AG08396 (cell line): Measurements from ENCODE around the gene TEKTIP1.
A peak's percentile ranks its signal among the peaks of the same experiment; 100 is the strongest.

ENCODE experiments used
- DNase-seq: peaks from one replicate; pipeline ENCODE4 v3.0.0; 2012; ENCODE audit warnings: low spot score, mixed read lengths

The TEKTIP1 gene

DNA sequence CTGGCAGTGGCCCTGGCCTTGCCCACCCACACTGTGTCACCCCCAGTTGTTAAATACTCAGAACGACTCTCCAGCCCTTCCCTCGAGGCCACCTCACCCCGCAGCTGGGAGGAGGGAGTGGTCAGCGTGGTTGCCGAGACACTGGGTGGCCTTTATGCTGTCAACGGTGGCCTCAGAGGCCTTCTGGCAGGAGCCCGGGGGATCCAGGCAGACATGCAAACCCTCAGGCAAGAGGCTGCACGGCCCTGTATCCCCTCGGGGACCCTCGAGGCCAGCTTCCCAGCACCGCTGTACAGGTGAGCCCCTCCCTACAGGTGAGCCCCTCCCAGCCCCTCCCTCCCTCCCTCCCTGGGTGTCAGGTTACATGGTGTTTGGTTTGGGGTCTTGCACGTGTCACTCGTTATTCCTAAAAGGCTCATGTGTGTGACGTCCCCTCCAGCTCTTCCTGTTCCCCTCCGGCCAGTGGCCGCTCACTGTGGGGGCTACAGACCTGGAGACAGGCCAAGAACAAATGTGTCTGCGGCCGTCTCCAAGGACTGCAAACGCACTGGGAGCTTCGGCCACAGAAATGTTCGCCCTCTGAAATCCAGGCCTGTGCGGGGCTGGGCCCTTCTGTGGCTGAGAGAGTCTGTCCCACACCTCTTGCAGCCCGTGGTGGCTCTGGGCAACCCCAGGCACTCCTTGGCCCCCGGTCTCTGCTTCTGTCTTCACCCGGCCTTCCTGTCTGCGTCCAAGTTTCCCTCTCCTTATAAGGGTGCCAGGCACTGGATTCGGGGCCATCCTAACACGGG is at the start of gene TEKTIP1:
Gene TEKTIP1, plus strand, starts transcription at position 210 of the 791 bp plus-strand sequence. Its CDS starts 4 bp downstream, at position 214.
- no peak for DNase-seq

DNA sequence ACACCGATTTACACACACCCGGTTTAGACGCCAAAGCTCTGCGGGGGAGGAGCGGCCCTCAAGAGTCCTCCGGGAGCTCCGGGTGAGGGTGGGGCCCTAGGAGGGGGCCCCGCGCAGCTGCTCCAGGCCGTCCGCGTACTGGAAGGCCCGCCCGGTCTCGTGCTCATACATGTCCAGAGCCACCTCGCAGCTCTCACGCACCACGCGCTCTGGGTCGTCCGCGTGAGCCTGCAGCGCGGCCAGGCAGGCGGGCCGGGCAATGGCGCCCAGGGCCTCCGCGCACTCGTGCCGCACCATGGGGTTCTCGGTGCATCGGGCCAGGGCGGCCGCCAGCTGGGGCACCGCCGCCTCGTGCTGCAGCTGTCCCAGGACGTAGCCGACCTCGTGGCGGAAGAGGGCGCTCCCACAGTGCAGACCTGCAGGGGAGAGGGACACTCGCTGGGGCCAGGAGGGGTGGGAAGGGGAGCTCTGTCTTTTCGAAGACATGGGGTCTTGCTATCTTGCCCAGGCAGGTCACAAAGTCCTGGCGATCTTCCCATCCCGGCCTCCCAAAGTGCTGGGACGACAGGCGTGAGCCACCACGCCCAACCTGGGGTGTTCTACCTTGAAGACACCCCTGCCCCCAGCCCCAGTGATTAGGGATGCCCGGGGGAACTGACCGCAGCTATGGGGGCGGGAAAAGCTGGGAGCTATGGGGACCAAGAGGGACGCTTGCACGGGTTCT is 47.4 kb upstream of the TEKTIP1 start:
- no peak for DNase-seq

DNA sequence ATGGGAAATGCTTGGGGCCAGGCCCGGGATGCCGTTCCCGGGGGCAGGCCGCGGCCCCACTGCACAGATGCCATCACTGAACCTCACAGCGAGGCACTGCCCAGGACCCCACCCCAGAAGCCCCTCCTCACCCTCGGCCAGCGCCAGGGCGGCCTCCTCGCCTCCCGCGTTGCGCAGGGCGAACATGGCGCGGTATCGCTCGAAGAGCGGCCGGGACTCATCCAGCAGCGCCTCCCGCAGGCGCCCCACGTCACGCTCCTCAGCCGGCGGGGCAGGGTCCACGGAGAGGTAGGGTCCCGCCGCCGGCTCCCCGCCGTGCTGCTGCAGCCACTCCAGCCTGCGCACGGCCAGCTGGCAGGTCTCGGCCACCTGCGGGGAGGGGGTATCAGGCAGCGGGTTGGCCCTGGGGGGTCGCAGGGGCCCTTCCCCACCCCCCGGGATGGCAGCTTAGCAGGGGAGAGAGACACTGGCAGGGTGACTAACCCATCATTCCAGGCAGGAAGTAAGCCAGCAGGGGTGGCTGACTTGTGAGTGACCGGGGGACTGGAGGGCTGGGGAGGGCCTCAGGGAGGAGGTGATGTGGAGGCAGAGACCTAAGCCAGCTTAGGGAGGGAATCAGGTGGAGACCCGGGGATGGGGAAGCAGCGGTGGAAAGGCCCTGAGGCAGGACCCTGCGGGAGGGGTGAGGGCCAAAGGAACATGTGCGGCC is 46.7 kb upstream of the TEKTIP1 start:
- no peak for DNase-seq

DNA sequence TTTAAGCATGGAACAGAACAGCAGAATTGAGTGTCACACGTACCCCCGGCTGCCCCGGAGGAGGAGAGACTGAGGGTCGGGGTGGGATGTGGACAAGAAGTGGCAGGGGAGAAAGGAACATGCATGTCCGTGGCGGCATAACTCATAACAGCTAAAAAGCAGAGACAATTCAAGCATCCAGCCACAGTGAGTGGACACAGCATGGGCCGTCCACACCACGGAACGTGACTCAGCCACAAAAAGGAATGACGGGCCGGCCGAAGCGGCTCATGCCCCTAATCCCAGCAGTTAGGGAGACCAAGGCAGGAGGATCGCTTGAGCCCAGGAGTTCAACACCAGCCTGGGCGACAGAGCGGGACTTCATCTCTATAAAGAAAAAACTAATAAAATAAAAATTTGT is 46.1 kb upstream of the TEKTIP1 start:
- DNase-seq, result no peak

DNA sequence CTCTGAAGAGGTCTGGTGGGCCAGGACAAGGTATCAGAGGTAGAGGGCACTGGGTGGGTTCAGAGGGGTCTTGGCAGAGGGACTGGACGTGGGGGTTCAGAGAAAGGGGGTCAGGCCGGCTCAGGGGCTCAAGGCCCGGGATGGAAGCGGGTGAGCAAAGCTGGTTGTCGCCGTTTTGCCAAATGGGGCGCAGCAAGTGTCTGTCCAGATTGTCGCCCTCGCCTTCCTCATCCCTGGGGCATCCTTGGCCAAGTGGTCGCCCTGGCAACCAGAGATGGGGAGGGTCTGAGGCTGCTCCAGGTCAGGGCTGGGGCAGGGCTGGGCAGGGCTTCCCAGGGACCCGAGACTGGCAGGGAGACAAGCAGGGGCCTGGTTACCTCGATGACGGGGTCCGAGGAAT is 45.3 kb upstream of the TEKTIP1 start:
- DNase-seq, result no peak

DNA sequence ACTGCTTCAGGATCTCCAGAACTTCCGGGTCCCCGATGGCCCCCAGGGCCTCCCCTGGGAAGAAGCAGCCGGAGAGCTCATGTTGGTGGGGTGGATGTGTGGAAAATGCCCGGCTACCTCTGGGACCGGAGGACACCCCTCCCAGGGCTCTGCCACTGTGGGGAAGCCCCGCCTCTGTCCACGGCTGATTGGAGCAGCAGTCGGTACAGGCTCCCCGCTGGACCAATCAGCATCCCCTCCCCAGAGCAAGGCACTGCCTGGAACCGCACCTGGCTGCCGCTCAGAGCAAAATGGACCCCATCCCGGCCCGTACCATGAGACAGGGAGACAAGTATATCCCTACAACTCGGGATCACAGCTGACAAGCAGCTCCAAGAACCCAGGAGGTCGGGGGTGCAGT is 44.9 kb upstream of the TEKTIP1 start:
- DNase-seq, result peak; percentile 87

DNA sequence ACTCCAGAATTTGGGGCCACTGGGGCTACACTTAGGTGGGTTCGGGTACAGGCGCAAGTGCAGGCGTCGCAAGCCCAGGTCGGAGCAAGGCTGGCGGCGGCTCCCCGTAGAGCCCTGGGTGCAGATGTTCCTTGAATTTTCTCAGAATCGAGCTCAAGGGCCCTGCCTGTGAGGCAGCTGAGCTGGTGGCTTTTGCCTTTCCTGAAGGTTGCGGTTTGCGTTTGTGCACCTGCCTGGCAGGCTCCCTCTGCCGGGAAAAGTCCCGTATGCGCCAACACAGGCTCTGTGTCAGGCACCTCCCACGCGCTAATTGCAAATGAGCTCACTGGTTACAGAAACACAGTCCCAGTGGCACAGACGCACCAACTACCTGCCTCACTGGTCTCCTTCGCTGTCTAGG is 44.4 kb upstream of the TEKTIP1 start:
- DNase-seq, result no peak

DNA sequence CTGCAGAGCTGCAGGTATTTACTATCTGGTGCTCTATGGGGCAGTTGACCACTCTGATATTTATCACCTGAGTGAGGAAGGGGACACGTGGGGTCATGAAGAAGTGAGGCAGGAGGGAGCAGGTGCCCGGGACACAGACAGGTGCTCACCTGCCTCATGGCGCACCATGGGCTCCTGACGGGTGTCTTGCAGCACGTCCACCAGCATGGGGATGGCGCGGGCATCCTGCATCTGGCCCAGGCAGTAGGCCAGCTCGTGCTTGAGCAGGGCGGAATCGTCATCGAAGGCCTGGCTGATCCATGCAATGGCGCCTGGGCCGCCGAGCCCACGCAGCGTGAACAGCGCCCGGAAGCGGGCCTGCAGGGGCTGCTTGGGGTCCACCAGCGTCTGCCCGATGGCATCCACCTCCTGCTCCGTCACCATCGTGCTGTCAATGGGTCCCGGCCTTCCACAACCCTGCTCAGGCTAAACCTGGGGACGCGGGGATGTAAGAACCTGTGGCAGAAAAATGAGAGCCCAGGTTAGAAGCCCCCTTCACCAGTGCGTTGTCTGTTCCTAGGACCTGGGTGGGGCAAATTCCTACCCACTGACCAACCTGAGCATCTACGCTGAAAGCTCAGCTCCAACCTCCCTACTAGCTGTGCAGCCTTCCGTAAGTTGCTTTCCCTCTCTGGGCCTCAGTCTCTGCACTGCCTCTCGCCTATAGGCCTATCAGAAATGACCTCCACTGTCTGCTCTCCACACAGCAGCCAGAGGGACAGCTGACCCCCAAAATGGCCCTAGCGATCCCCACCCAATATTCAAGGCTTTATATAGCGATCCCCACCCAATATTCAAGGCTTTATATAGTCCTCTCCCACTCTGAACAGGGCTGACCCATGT is 42.3 kb upstream of the TEKTIP1 start:
- DNase-seq, result no peak

DNA sequence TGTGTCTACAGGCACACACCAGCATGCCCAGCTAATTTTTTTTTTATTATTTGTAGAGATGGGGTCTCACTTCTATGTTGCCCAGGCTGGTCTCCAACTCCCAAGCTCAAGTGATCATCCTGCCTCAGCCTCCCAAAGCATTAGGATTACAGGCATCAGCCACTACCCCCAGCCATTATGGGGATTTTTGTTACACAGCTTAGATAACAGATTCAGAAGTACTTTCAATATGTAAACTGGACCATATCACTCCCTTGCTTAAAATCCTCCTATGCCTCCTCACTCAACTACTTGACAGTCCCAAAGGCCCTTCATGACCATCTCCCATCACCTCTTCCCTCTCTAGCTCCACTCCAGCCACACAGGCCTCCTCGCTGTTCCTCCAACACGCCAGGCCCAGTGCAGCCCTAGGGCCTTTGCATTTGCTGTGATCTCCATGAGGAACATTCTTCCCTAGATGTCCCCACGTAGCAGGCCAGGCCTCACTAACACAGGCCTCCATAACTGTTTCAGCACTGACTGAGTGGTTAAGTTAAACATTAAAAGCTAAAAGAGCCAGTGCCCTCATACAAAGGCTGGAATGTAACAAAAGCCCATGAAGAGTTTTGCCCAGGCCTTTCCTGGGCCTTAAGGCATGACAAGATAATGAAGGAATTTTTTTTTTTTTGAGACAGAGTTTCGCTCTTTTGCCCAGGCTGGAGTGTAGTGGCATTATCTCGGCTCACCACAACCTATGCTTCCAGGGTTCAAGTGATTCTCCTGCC is 41.0 kb upstream of the TEKTIP1 start:
- no peak for DNase-seq

DNA sequence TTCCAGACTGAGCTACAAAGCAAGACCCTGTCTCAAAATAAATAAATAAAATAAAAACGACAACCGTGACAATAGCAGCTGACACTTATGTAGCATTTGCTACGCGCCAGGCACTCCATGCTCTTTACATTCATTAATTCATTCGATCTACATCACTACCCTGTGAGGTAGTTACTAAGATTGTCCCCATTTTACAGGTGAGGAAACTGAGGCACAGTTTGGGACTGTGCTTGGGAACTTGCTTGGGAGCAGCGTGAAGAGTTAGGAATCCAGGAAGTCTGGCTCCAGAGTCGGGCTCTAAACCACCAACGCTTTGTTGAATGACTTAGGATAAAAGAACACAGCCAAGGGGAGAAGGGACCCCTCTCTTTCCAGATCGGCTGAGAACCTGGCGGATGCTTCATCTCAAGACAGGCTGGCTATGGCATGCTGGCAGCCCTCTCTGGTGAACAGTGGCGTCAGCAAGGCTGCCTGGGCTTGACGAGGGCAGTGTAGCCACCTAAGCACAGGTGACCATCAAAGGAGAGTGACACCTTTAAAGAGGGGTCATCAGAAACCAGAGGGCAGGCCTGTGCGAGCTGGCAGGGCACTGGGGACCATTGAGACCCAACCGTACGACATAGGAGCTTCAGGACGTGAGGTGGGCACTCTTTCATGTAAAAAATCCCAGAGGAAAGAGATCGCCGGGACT is 39.1 kb upstream of the TEKTIP1 start:
- DNase-seq, result no peak

DNA sequence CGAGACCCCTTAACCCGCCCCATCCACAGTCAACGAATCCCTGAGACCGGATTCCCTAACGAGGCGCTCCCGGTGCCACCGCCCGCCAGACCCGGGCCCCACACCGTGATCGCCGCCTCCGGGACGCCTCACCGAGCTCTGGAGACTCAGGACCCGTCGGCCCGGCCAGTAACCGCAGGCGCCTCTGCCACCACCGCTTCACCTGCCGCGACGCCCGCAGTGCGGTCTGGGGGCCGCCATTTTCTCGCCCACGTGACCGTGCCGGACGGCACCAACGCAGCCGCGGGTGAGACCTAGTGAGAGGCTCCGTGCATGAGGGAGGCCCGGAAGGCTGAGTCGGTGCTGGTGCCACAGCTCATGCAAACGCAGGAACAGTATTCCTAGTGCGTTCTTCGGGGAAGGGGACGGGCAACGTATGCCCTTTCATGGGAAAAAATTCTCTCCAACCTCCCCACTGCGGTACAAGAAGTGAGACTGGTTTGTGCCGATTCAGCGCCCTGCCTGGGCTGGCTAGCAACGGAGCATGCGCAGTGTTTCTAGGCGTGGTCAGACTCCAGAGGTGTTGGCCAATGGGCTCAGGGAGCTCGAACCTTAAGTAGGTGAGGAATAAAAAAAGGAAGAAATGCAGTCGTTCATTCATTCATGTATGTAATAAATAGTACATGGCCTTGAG is 38.4 kb upstream of the TEKTIP1 start, which contains the start of gene DOHH:
Gene DOHH, minus strand, starts transcription at position 246 of the 673 bp plus-strand sequence. CDS start 3,860 bp downstream, outside the sequence.
- peak; percentile 99 for DNase-seq

DNA sequence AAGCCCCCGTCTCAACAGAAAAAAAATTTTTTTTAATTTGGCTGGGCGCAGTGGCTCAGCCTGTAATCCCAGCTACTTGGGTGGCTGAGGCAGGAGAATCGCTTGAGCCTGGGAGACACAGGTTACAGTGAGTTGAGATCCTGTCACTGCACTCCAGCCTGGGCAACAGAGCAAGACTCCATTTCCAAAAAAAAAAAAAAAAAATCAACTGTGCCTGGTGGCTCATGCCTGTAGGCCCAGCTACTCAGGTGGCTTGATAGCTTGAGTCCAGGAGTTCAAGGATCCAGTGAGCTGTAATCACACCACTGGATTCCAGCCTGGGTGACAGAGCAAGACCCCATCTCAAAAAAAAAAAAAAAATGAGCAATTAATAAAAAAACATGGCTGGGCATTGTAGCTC is 37.2 kb upstream of the TEKTIP1 start:
- no peak for DNase-seq

DNA sequence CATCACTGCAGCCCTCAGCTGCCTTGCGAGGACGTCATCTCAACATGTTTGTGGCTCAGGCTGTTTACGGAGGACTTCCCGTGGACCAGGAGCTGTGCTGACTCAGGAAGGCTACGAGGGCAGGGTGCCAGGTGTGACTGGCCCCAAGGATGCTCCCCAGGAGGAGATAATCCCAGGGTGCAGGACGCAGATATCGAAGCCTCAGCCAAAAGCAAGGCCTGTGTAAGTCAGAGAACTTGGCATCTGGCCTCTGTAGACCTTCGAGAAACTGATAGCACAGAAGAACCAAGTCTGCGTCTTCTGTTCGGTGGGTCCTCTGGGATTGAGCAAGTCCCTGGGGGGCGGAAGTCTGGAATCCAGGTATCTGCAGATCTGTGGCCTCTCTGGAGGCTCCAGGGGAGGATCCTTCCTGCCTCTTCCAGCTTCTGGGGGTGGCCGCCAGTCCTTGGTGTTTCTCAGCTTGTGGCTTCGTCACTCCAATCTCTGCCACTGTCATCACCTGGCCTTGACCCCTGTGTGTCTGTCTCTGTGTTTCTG is 35.9 kb upstream of the TEKTIP1 start:
- DNase-seq, result no peak

DNA sequence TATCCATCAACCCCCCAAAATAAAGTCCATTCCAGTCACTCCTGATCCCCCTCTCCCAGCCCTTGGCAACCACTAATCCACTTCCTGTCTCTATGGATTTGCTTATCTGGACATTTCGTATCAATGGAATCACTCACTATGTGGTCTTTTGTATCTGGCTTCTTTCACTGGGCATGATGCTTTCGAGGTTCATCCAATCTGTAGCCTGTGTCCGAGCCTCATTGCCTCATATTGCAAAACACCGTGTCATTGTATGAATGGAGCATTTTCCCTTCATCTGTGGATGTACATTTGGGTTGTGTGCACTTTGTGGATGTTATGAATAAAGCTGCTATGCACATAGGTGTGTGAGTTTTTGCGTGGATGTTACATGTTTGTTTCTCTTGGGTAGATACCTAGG is 34.2 kb upstream of the TEKTIP1 start:
- DNase-seq, result no peak

DNA sequence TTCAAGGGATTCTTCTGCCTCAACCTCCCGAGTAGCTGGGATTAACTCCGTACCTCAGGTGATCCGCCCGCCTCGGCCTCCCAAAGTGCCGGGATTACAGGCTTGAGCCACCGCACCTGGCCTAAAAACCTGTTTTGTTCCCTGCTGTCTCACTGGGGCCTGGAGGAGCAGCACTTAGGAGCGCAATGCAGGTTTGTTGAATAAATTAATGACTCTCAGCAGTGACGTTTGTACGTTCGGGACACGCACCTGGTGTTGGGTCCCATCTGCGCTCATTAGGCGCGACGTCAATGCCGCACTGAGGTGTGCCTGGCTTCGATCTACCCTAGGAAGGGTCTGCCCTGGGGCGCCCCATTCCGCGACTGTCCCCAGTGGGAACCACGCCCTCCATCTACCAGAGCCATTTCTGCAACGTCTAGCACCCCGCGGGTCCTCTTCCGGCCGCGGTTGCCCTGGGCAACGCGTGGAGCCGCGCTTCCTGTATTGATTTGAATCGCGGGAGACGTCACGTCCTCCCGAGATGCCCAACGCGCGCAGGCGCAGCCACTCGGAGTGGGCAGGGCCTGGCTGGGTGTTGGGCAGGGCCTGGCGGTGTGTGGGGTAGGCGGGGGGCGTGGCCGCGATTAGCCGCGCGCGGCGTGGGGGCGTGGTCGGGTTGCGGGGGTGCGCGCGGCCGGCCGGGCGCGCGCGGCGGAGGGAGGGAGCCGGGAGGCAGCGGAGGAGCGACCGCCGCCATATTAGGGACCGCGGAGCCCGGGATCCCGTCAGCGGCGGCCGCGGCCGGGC is 33.2 kb upstream of the TEKTIP1 start, which contains the start of gene FZR1:
Gene FZR1, plus strand, starts transcription at position 714 of the 786 bp plus-strand sequence. CDS start 16,679 bp downstream, outside the sequence.
- DNase-seq, result peak; percentile 100

DNA sequence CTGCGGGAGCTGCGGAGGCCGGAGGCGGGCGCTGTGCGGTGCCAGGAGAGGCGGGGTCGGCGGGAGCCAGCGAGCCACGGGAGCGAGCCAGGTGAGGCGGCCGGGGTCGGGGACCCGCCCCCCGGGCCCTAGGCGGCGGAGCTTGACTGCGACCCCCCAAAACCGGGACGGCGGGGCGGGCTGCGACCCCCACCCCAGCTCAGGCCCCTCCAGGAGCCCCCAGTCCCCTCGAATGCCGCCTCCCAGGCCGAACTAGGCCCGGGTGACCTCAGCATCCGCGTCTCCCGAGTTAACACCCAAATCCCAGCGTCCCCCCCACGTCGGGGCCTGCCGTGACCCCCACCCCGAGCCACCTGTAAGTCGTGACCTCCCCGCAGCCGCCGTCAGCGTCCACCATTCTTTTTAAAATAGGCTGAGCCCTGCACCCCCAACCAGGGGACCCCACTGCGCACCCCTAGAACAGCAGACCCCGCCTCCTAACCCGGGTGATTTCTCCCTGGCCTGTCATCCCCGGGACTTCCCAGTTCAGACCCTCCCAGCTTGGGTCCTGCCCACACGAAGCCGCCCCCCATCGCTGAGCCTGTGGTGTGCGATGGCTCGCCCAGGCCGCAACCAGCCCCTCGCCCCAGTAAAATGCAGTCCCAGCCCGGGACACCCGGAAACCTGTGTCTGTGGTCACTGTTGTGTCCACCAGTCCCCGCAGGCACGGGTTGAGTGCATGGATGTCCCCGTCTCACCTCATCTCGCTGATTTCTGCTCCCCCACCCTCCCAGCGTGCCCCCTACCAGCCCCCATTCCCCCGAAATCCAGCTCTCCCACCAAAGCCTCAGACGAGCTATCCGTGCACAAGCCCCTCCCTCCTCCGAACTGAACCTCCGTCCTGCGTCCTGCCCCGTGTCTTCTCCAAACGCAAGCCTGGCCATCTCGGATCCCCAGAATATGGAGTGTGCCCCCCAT is 32.3 kb upstream of the TEKTIP1 start:
- DNase-seq, result peak; percentile 55
